MM.1S (cell line): Measurements from ENCODE around the gene FAP.

Experiments used
- DNase-seq: peaks from one replicate; pipeline ENCODE4 v3.0.0-alpha.2; 2015
- H2AFZ ChIP-seq: fragments of 300-600 bp; sonication (generic); 2 replicates; pipeline ENCODE4 v1.6.0; 2016; ENCODE audit warnings: antibody characterized with exemption, low read length
- H3F3A ChIP-seq: fragments of 300-600 bp; sonication (generic); 2 replicates; pipeline ENCODE4 v1.6.1; 2016; ENCODE audit warnings: mild to moderate bottlenecking, antibody characterized with exemption, low read length, moderate library complexity, mixed read lengths; ENCODE audit not compliant: insufficient read depth
- H3K27ac ChIP-seq: fragments of 300-600 bp; sonication (generic); 2 replicates; pipeline ENCODE4 v1.5.1; 2016; ENCODE audit warnings: mild to moderate bottlenecking, low read length
- H3K27me3 ChIP-seq: fragments of 300-600 bp; sonication (generic); replicated peaks from 2 replicates; pipeline ENCODE4 v1.6.0; 2016; ENCODE audit warnings: low read length; ENCODE audit not compliant: insufficient read depth
- H3K36me3 ChIP-seq: fragments of 300-600 bp; sonication (generic); replicated peaks from 2 replicates; pipeline ENCODE4 v1.6.1; 2016; ENCODE audit warnings: mild to moderate bottlenecking, low read length, mixed read lengths; ENCODE audit not compliant: insufficient read depth
- H3K4me1 ChIP-seq: fragments of 300-600 bp; sonication (generic); 2 replicates; pipeline ENCODE4 v1.6.1; 2016; ENCODE audit warnings: low read length, mixed read lengths
- H3K4me2 ChIP-seq: fragments of 300-600 bp; sonication (generic); 2 replicates; pipeline ENCODE4 v1.6.0; 2016; ENCODE audit warnings: low read depth, low read length
- H3K4me3 ChIP-seq: fragments of 300-600 bp; sonication (generic); 2 replicates; pipeline ENCODE4 v1.5.1; 2016; ENCODE audit warnings: low read length, mixed read lengths
- H3K79me2 ChIP-seq: fragments of 300-600 bp; sonication (generic); 2 replicates; pipeline ENCODE4 v1.6.1; 2016; ENCODE audit warnings: mixed run types, low read length, mixed read lengths
- H3K9ac ChIP-seq: fragments of 300-600 bp; sonication (generic); 2 replicates; pipeline ENCODE4 v1.6.1; 2016; ENCODE audit warnings: low read length, mixed read lengths
- H3K9me2 ChIP-seq: fragments of 300-600 bp; sonication (generic); replicated peaks from 2 replicates; pipeline ENCODE4 v1.6.1; 2016; ENCODE audit warnings: mild to moderate bottlenecking, low read length, mixed read lengths; ENCODE audit not compliant: insufficient read depth
- H3K9me3 ChIP-seq: fragments of 300-600 bp; sonication (generic); replicated peaks from 2 replicates; pipeline ENCODE4 v1.6.1; 2016; ENCODE audit warnings: mild to moderate bottlenecking, low read length, mixed read lengths; ENCODE audit not compliant: insufficient read depth
- H4K20me1 ChIP-seq: fragments of 300-600 bp; sonication (generic); 2 replicates; pipeline ENCODE4 v1.6.1; 2016; ENCODE audit warnings: mild to moderate bottlenecking, low read length, moderate library complexity, mixed read lengths; ENCODE audit not compliant: insufficient read depth
- EZH2 ChIP-seq: fragments of 300-600 bp; sonication (generic); optimal IDR thresholded peaks from 2 replicates; pipeline ENCODE3; 2017; ENCODE audit warnings: low read depth, mild to moderate bottlenecking, antibody characterized with exemption, low read length, mixed read lengths
- EZH2phosphoT487 ChIP-seq: fragments of 300-600 bp; sonication (generic); IDR thresholded peaks from 2 replicates; pipeline ENCODE4 v1.6.1; 2018; ENCODE audit warnings: antibody characterized with exemption, low read length
- TF ChIP-seq, protein P1 (sequence below): fragments of 300-600 bp; sonication (generic); IDR thresholded peaks from 2 replicates; pipeline ENCODE4 v1.5.1; 2016; ENCODE audit warnings: antibody characterized with exemption, low read length, mixed read lengths

The FAP gene

GRCh38 chr2:162152147-162152546 is 91.1 kb downstream of the FAP start, which contains the start of gene GCG:
GCG (minus strand) TSS chr2:162152247; CDS start chr2:162149178, 3,069 bp downstream.
- Histone ChIP-seq H3K9ac (no peak within 1 kb of the TSS), H4K20me1 (no peaks in the 10 kb centered on the region), H3K36me3 (no peaks in the 10 kb centered on the region), H3K4me1 (no peaks in the 10 kb centered on the region), H3K9me3 (no peaks in the 10 kb centered on the region), H3K4me3 (no peak within 1 kb of the TSS), H3K4me2 (no peak within 1 kb of the TSS), H2AFZ (no peak within 1 kb of the TSS), H3F3A (no peaks in the 10 kb centered on the region), H3K79me2 (no peaks in the 10 kb centered on the region), H3K27me3 (no peaks in the 10 kb centered on the region), H3K9me2 (no peaks in the 10 kb centered on the region), H3K27ac (no peak within 1 kb of the TSS)
- TF ChIP-seq, protein P1, sequence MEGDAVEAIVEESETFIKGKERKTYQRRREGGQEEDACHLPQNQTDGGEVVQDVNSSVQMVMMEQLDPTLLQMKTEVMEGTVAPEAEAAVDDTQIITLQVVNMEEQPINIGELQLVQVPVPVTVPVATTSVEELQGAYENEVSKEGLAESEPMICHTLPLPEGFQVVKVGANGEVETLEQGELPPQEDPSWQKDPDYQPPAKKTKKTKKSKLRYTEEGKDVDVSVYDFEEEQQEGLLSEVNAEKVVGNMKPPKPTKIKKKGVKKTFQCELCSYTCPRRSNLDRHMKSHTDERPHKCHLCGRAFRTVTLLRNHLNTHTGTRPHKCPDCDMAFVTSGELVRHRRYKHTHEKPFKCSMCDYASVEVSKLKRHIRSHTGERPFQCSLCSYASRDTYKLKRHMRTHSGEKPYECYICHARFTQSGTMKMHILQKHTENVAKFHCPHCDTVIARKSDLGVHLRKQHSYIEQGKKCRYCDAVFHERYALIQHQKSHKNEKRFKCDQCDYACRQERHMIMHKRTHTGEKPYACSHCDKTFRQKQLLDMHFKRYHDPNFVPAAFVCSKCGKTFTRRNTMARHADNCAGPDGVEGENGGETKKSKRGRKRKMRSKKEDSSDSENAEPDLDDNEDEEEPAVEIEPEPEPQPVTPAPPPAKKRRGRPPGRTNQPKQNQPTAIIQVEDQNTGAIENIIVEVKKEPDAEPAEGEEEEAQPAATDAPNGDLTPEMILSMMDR = no peak
- TF ChIP-seq EZH2 (no peak), EZH2phosphoT487 (no peak)
- no peak for DNase-seq

- Histone ChIP-seq H3F3A (no peaks in the 10 kb centered on the region), H3K4me2 (no peak overlapping the region), H3K36me3 (no peaks in the 10 kb centered on the region), H2AFZ (no peak overlapping the region), H3K9me3 (no peaks in the 10 kb centered on the region), H3K4me1 (no peaks in the 10 kb centered on the region), H3K27ac (no peak overlapping the region), H3K4me3 (no peak overlapping the region), H3K9me2 (no peaks in the 10 kb centered on the region), H4K20me1 (no peaks in the 10 kb centered on the region), H3K79me2 (no peaks in the 10 kb centered on the region), H3K9ac (no peak overlapping the region), H3K27me3 (no peaks in the 10 kb centered on the region)
- no peak for DNase-seq
- TF ChIP-seq, protein P1 = no peak
- TF ChIP-seq EZH2 = no peak
- TF ChIP-seq EZH2phosphoT487 = no peak
These were observed 93.3 kb downstream of the FAP start for GRCh38 chr2:162149940-162150339.

DNA sequence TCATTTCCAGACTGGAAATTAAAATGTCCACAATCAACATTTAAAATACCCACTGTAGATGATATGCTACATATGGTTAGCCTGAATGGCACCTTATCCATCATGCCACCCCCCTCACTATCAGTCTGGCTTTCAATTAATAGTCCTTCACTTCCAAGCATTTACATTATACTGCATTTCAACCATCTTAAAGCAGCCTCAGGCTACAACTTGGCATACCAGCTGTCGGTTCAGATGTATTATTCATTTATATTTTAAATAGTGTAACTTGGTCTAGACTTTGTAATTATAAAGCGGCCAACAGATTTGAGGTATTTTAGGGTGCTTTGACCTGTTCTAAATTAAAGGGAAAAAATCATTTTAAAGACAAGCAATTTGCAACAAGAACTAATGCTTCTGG is 93.8 kb downstream of the FAP start:
- no peak for DNase-seq
- TF ChIP-seq, protein P1 = no peak
- no peak for TF ChIP-seq EZH2
- no peak for TF ChIP-seq EZH2phosphoT487
- no peak overlapping the region for H3K4me2 ChIP-seq

More for the DNA sequence above, 93.8 kb downstream of the FAP start:
- H3K4me3 ChIP-seq = no peak overlapping the region
- no peaks in the 10 kb centered on the region for H4K20me1 ChIP-seq
- no peaks in the 10 kb centered on the region for H3K27me3 ChIP-seq
- no peaks in the 10 kb centered on the region for H3K79me2 ChIP-seq
- H3K9me2 ChIP-seq = no peaks in the 10 kb centered on the region
- H3K27ac ChIP-seq = no peak overlapping the region
- H3K9ac ChIP-seq = no peak overlapping the region
- H3K9me3 ChIP-seq = no peaks in the 10 kb centered on the region
- H3K36me3 ChIP-seq = no peaks in the 10 kb centered on the region
- H3F3A ChIP-seq = no peaks in the 10 kb centered on the region
- no peak overlapping the region for H2AFZ ChIP-seq
- no peaks in the 10 kb centered on the region for H3K4me1 ChIP-seq
